AG10803 (cell line): ENCODE results near the gene EXOC3L1.

Experiments
- DNase-seq: peaks from one replicate; pipeline ENCODE4 v3.0.0; 2010; ENCODE audit warnings: low read depth
- H3K4me3 ChIP-seq: 2 replicates; pipeline ENCODE4 v1.5.1; 2011; ENCODE audit warnings: mild to moderate bottlenecking, low read length, control low read depth
- CTCF ChIP-seq: conservative IDR thresholded peaks from 2 replicates; pipeline ENCODE4 v1.5.1; 2011; ENCODE audit warnings: mild to moderate bottlenecking, low read length, control low read depth, inconsistent platforms

Gene EXOC3L1

GRCh38 chr16:67155295-67156142 lies 34.4 kb downstream of the EXOC3L1 start:
- peak; percentile 64 for DNase-seq
- H3K4me3 ChIP-seq = peak overlapping the region; percentile 35

GRCh38 chr16:67154578-67155294 lies 35.2 kb downstream of the EXOC3L1 start:
- TF ChIP-seq CTCF = no peak
- peak overlapping the region; percentile 35 for H3K4me3 ChIP-seq
- no peak for DNase-seq

More at GRCh38 chr16:67155295-67156142, 34.4 kb downstream of the EXOC3L1 start:
- peak; percentile 61 for TF ChIP-seq CTCF

GRCh38 chr16:67151431-67152097 lies 38.4 kb downstream of the EXOC3L1 start:
- no peak for DNase-seq
- no peak for TF ChIP-seq CTCF
- H3K4me3 ChIP-seq = peak overlapping the region; percentile 69

- no peak for TF ChIP-seq CTCF
- DNase-seq = peak; percentile 74
Observed at GRCh38 chr16:67150833-67151396, 39.0 kb downstream of the EXOC3L1 start, which contains the start of gene B3GNT9. B3GNT9 (minus strand) TSS chr16:67150998; CDS start chr16:67150485, 513 bp downstream.

GRCh38 chr16:67150047-67150832 lies 39.7 kb downstream of the EXOC3L1 start:
- TF ChIP-seq CTCF = 0 out of 2 replicates have a peak, but pooled peaks have one; percentile 8
- peak overlapping the region; percentile 69 for H3K4me3 ChIP-seq
- DNase-seq = peak; percentile 67

More at GRCh38 chr16:67150833-67151396, 39.0 kb downstream of the EXOC3L1 start, which contains the start of gene B3GNT9:
- peak within 1 kb of the TSS; percentile 69 for H3K4me3 ChIP-seq

GRCh38 chr16:67149276-67150046 lies 40.5 kb downstream of the EXOC3L1 start:
- DNase-seq = no peak

More at GRCh38 chr16:67149276-67150046, 40.5 kb downstream of the EXOC3L1 start:
- no peak overlapping the region for H3K4me3 ChIP-seq
- no peak for TF ChIP-seq CTCF
